ENCODE measurements around the gene ANKRD37. TPM values are rescaled to one million over a fixed set of nuclear protein-coding genes. Genes with fewer than 3 reads are reported as not detected.

ANKRD37 gene
- total RNA-seq, 1 donor from 2014 or later, result 15.5 TPM

DNA sequence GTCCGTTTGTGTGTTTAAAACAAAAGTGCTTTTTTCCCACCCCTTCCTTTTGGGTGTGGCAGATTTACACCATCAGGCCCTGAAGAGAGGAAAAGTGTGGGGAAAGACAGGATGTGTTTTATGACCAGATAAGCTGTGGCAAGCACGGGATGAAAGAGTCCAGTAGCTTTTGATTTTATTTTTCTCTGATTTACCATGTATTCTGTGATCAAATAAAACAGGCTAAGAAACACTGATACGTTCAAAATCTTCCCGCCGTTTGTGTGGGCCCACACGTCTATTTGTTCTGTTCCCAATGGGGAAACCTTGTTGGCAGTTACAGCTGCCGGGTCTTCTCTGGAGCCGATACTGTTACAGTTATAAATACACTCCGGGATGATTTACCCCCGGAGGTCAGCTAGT is 11.7 kb upstream of the ANKRD37 start:
- H3K4me3 ChIP-seq (ENCODE audit: low read depth, low read length), result no peak overlapping the region
- no peak for TF ChIP-seq CTCF (conservative IDR thresholded peaks at IDR 0.05; ENCODE audit: low read depth, low read length)
- no peak for DNase-seq (ENCODE audit: low read depth)

DNA sequence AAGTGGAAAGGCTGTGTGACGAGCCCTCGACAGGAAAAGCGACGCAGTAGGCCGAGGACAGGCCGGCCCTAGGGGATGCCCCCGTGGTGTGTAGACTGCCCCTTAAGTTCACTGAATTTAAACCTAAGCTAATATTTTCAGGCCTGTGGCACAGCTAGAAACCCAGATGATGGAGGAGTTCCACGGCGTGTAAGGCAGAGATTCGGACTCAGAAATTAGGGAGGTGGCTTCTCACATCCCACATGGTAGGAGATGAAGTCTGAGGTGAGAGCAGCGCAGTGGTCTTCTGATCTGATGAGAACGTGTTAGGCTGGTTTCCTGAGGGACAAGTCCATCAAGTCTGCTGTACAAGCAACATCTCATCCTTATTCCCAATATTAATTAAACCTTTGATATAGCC is 8.7 kb upstream of the ANKRD37 start:
- H3K4me3 ChIP-seq (ENCODE audit: low read depth, low read length), result no peak overlapping the region
- no peak for DNase-seq (ENCODE audit: low read depth)
- TF ChIP-seq CTCF (conservative IDR thresholded peaks at IDR 0.05; ENCODE audit: low read depth, low read length), result no peak

GRCh38 chr4:185390941-185391340 is 5.7 kb upstream of the ANKRD37 start:
- TF ChIP-seq CTCF (conservative IDR thresholded peaks at IDR 0.05; ENCODE audit: low read depth, low read length), result no peak
- H3K4me3 ChIP-seq (ENCODE audit: low read depth, low read length), result no peak overlapping the region
- no peak for DNase-seq (ENCODE audit: low read depth)

- no peak for TF ChIP-seq CTCF (conservative IDR thresholded peaks at IDR 0.05; ENCODE audit: low read depth, low read length)
- DNase-seq (ENCODE audit: low read depth), result no peak
- no peak overlapping the region for H3K4me3 ChIP-seq (ENCODE audit: low read depth, low read length)
Measured at GRCh38 chr4:185392156-185392555, 4.5 kb upstream of the ANKRD37 start.

DNA sequence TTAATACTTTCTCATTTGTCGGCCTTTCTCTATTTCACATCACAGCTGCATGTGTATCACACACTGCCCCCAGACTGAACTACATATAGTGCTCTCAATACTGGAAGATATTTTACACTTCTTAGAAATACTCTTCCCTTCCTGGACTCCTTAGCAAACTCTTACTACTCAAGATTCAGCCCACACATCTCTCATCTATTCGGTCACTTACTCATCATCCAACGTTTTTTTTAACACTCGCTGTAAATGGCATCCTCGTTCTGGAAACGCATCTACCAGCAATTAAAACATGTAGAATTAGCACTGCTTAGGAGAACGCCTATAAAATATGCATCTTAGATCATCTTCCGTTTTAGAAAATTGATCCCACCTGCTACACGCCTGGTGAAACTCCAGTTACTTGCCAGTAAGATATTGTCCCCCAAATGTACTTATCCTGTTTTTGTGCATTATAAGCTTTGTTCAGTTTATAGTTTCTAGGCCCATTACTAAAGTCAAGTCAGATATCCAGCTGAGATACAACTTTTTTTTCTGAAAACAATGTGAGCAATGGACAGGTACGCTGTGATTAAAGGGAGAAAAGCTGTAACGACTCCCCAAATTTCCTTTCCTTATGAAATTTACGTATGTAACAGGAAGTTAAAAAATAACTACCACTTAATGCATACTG is 1.9 kb upstream of the ANKRD37 start:
- TF ChIP-seq CTCF (conservative IDR thresholded peaks at IDR 0.05; ENCODE audit: low read depth, low read length), result no peak
- no peak for DNase-seq (ENCODE audit: low read depth)
- H3K4me3 ChIP-seq (ENCODE audit: low read depth, low read length), result peak overlapping the region; percentile 74

GRCh38 chr4:185395238-185395955 is 1.2 kb upstream of the ANKRD37 start, which contains the start of gene LRP2BP:
TSS of gene LRP2BP (minus strand) at chr4:185395924. CDS start at chr4:185378186, 17,738 bp downstream.
- DNase-seq (ENCODE audit: low read depth), result peak; percentile 42
- no peak for TF ChIP-seq CTCF (conservative IDR thresholded peaks at IDR 0.05; ENCODE audit: low read depth, low read length)
- H3K4me3 ChIP-seq (ENCODE audit: low read depth, low read length), result peak within 1 kb of the TSS; percentile 74

All from epithelial cell of proximal tubule (primary cell).